H1 (cell line): Measurements from ENCODE around the gene MAOB. TPM values are rescaled to one million over a fixed set of nuclear protein-coding genes. Genes with fewer than 3 reads are reported as not detected.

Experiments used
- CTCF ChIA-PET: fragments of 300-600 bp; sonication (Branson Sonifier 250); formaldehyde crosslinking; loops from one replicate; lab custom pipeline; 2021; ENCODE audit not compliant: partially characterized antibody; lab: Charles Lee
- POLR2A ChIA-PET: fragments of 300-600 bp; sonication (Branson Sonifier 250); formaldehyde crosslinking; loops from one replicate; lab custom pipeline; 2021; ENCODE audit warnings: inconsistent platforms; ENCODE audit not compliant: partially characterized antibody; lab: Charles Lee
- DNase-seq, 2 experiments: peaks; one replicate each; pipeline versions ENCODE4 v3.0.0 to v3.0.0-alpha.2; 2010 to 2022; ENCODE audit warnings: low spot score in 2 of 2, low read depth in 1 of 2, mixed read lengths in 1 of 2
- FAIRE-seq: peaks from 2 replicates; lab custom pipeline; 2011; peaks lifted over from hg19 to GRCh38; lab: Jason Lieb, UNC
- H2AFZ ChIP-seq: 2 replicates; pipeline ENCODE4 v1.8.1; 2012; ENCODE audit warnings: low read length, inconsistent platforms
- H2AK5ac ChIP-seq: 2 replicates; pipeline ENCODE4 v1.6.1; 2013; ENCODE audit warnings: low read depth, low read length
- H2BK120ac ChIP-seq: replicated peaks from 2 replicates; pipeline ENCODE3; 2013; ENCODE audit warnings: low read depth, low read length, inconsistent platforms
- H2BK12ac ChIP-seq: 2 replicates; pipeline ENCODE4 v1.6.1; 2013; ENCODE audit warnings: low read depth, low read length
- H2BK15ac ChIP-seq: 2 replicates; pipeline ENCODE4 v1.6.1; 2013; ENCODE audit warnings: low read length
- H2BK20ac ChIP-seq: 2 replicates; pipeline ENCODE4 v1.6.1; 2013; ENCODE audit warnings: low read length
- H2BK5ac ChIP-seq: 2 replicates; pipeline ENCODE4 v1.6.1; 2013; ENCODE audit warnings: low read depth, low read length
- H3K14ac ChIP-seq: 2 replicates; pipeline ENCODE4 v1.6.1; 2013; ENCODE audit warnings: inconsistent platforms; ENCODE audit not compliant: insufficient read length
- H3K18ac ChIP-seq: 2 replicates; pipeline ENCODE4 v1.6.1; 2013; ENCODE audit warnings: low read length; ENCODE audit errors: extremely low read depth
- H3K23ac ChIP-seq: 2 replicates; pipeline ENCODE4 v1.6.1; 2013; ENCODE audit warnings: inconsistent platforms; ENCODE audit not compliant: insufficient read length
- H3K23me2 ChIP-seq: 2 replicates; pipeline ENCODE4 v1.6.1; 2013; ENCODE audit warnings: low read depth, low read length
- H3K27ac ChIP-seq: 2 replicates; pipeline ENCODE4 v1.6.1; 2011; ENCODE audit warnings: low read depth, low read length, inconsistent platforms
- H3K27me3 ChIP-seq, 4 experiments: replicated peaks in 1 of 4; 1 replicate in 1 of 4; 2 replicates in 3 of 4; pipeline versions ENCODE4 v1.6.1 to v1.8.1; 2011 to 2013; ENCODE audit warnings: low read length in 3 of 4, mild to moderate bottlenecking in 3 of 4, inconsistent platforms in 2 of 4, mixed read lengths in 2 of 4, moderate library complexity in 1 of 4; ENCODE audit not compliant: control insufficient read depth in 3 of 4, insufficient read depth in 3 of 4; ENCODE audit errors: extremely low read depth in 1 of 4
- H3K36me3 ChIP-seq, 4 experiments: 2 replicates each; pipeline versions ENCODE4 v1.6.1 to v1.8.1; 2011 to 2013; ENCODE audit warnings: mild to moderate bottlenecking in 4 of 4, low read length in 3 of 4, moderate library complexity in 2 of 4, control low read depth in 1 of 4, inconsistent platforms in 1 of 4; ENCODE audit not compliant: insufficient read depth in 4 of 4, control insufficient read depth in 2 of 4
- H3K4ac ChIP-seq: replicated peaks from 2 replicates; pipeline ENCODE3; 2013; ENCODE audit warnings: low read length, low read depth, mixed read lengths, inconsistent platforms; ENCODE audit not compliant: insufficient read length
- H3K4me1 ChIP-seq, 4 experiments: replicated peaks in 1 of 4; 1 replicate in 1 of 4; 2 replicates in 3 of 4; pipeline versions ENCODE4 v1.6.1 to v1.8.1; 2011 to 2013; ENCODE audit warnings: low read length in 3 of 4, inconsistent platforms in 2 of 4, mixed read lengths in 1 of 4; ENCODE audit not compliant: insufficient read depth in 4 of 4, control insufficient read depth in 3 of 4
- H3K4me2 ChIP-seq, 2 experiments: 2 replicates each; pipeline versions ENCODE4 v1.6.1 to v1.8.1; 2011 to 2013; ENCODE audit warnings: low read depth in 2 of 2, low read length in 2 of 2, control low read depth in 1 of 2, inconsistent platforms in 1 of 2, mild to moderate bottlenecking in 1 of 2; ENCODE audit not compliant: insufficient read depth in 1 of 2
- H3K4me3 ChIP-seq, 4 experiments: fragments of 200-600, 300-600 bp in 1 of 4; sonication (generic), shearing (Covaris generic), sonication (Bioruptor Twin) in 1 of 4; 2 replicates each; pipeline versions ENCODE4 v1.5.1 to v1.8.1; 2011 to 2016; ENCODE audit warnings: low read length in 4 of 4, low read depth in 3 of 4, control low read depth in 2 of 4, inconsistent platforms in 2 of 4, mild to moderate bottlenecking in 2 of 4, mixed read lengths in 1 of 4, moderate library complexity in 1 of 4; ENCODE audit not compliant: insufficient read depth in 2 of 4; ENCODE audit errors: extremely low read depth in 1 of 4
- H3K56ac ChIP-seq: replicated peaks from 2 replicates; pipeline ENCODE3; 2013; ENCODE audit warnings: low read depth, mild to moderate bottlenecking, mixed read lengths, low read length, inconsistent platforms; ENCODE audit not compliant: insufficient read length
- H3K79me1 ChIP-seq: 2 replicates; pipeline ENCODE4 v1.6.1; 2013; ENCODE audit warnings: low read depth, low read length, control low read depth
- H3K79me2 ChIP-seq, 2 experiments: 2 replicates each; pipeline versions ENCODE4 v1.6.1 to v1.8.1; 2012 to 2013; ENCODE audit warnings: low read length in 2 of 2, mild to moderate bottlenecking in 2 of 2, inconsistent platforms in 1 of 2; ENCODE audit not compliant: insufficient read depth in 2 of 2, control insufficient read depth in 1 of 2
- H3K9ac ChIP-seq, 4 experiments: replicated peaks in 1 of 4; 1 replicate in 1 of 4; 2 replicates in 3 of 4; pipeline versions ENCODE4 v1.6.1 to v1.8.1; 2011 to 2013; ENCODE audit warnings: low read depth in 3 of 4, low read length in 3 of 4, control low read depth in 2 of 4, mild to moderate bottlenecking in 2 of 4, moderate library complexity in 2 of 4, inconsistent platforms in 1 of 4; ENCODE audit errors: extremely low read depth in 1 of 4
- H3K9me3 ChIP-seq, 2 experiments: 2 replicates each; pipeline versions ENCODE4 v1.6.1 to v1.8.1; 2012 to 2013; ENCODE audit warnings: mild to moderate bottlenecking in 2 of 2, moderate library complexity in 2 of 2, control low read depth in 1 of 2, inconsistent platforms in 1 of 2, low read depth in 1 of 2, low read length in 1 of 2, mixed read lengths in 1 of 2; ENCODE audit not compliant: insufficient read depth in 2 of 2
- H4K20me1 ChIP-seq, 2 experiments: replicated peaks in 1 of 2; 2 replicates each; pipeline versions ENCODE3 to v1.8.1; 2011 to 2013; ENCODE audit warnings: inconsistent platforms in 2 of 2, low read length in 2 of 2, mild to moderate bottlenecking in 1 of 2; ENCODE audit not compliant: insufficient read depth in 2 of 2, control insufficient read depth in 1 of 2
- H4K5ac ChIP-seq: 2 replicates; pipeline ENCODE4 v1.6.1; 2013; ENCODE audit warnings: low read length, low read depth, mixed read lengths, inconsistent platforms; ENCODE audit not compliant: insufficient read length
- H4K8ac ChIP-seq: 2 replicates; pipeline ENCODE4 v1.8.0; 2013; ENCODE audit warnings: mild to moderate bottlenecking, moderate library complexity, low read length, inconsistent platforms; ENCODE audit not compliant: insufficient read depth; ENCODE audit errors: extremely low read depth
- H4K91ac ChIP-seq: replicated peaks from 2 replicates; pipeline ENCODE3; 2013; ENCODE audit warnings: low read length, mixed read lengths, inconsistent platforms; ENCODE audit not compliant: insufficient read length
- BACH1 ChIP-seq: IDR thresholded peaks from 2 replicates; pipeline ENCODE4 v1.6.1; 2012; ENCODE audit warnings: low read length, improper control_type of control experiment
- BCL11A ChIP-seq, 2 experiments: IDR thresholded peaks; one replicate each; pipeline ENCODE4 v1.6.1; 2011; ENCODE audit warnings: low read depth in 2 of 2, low read length in 2 of 2, mild to moderate bottlenecking in 2 of 2
- CEBPB ChIP-seq: IDR thresholded peaks from 2 replicates; pipeline ENCODE4 v1.6.1; 2012; ENCODE audit warnings: low read depth, low read length
- CHD2 ChIP-seq: IDR thresholded peaks from 2 replicates; pipeline ENCODE4 v1.6.1; 2012; ENCODE audit warnings: low read length, improper control_type of control experiment
- CREB1 ChIP-seq: IDR thresholded peaks from 2 replicates; pipeline ENCODE4 v1.6.1; 2012; ENCODE audit warnings: inconsistent platforms
- EZH2 ChIP-seq: fragments of 200-600 bp; sonication (generic); IDR thresholded peaks from 2 replicates; pipeline ENCODE4 v1.7.1; 2012; ENCODE audit warnings: low read depth, mild to moderate bottlenecking, moderate library complexity, low read length, inconsistent platforms; ENCODE audit not compliant: severe bottlenecking
- GABPA ChIP-seq: IDR thresholded peaks from 2 replicates; pipeline ENCODE4 v1.6.1; 2011; ENCODE audit warnings: mild to moderate bottlenecking, low read length, moderate library complexity, borderline replicate concordance; ENCODE audit not compliant: insufficient read depth
- GTF2F1 ChIP-seq: IDR thresholded peaks from 2 replicates; pipeline ENCODE4 v1.6.1; 2012; ENCODE audit warnings: low read depth, low read length, improper control_type of control experiment, borderline replicate concordance
- JUN ChIP-seq: IDR thresholded peaks from 2 replicates; pipeline ENCODE4 v1.6.1; 2011; ENCODE audit warnings: low read depth, mild to moderate bottlenecking, improper control_type of control experiment, low read length
- KDM5A ChIP-seq: fragments of 200-600 bp; IDR thresholded peaks from 2 replicates; pipeline ENCODE4 v1.7.1; 2012; ENCODE audit warnings: mild to moderate bottlenecking, low read length, inconsistent platforms, mixed read lengths
- PHF8 ChIP-seq: fragments of 200-600 bp; sonication (generic); conservative IDR thresholded peaks from 2 replicates; pipeline ENCODE4 v1.7.1; 2012; ENCODE audit warnings: low read depth, mild to moderate bottlenecking, inconsistent platforms, low read length, moderate library complexity
- TAF1 ChIP-seq: IDR thresholded peaks from 2 replicates; pipeline ENCODE4 v1.6.1; 2011; ENCODE audit warnings: mild to moderate bottlenecking, low read depth, low read length
- TAF7 ChIP-seq: optimal IDR thresholded peaks from 2 replicates; pipeline ENCODE3; 2011; ENCODE audit warnings: low read depth, mild to moderate bottlenecking, inconsistent platforms, low read length, moderate library complexity, borderline replicate concordance
- YY1 ChIP-seq: IDR thresholded peaks from 2 replicates; pipeline ENCODE4 v1.6.1; 2011; ENCODE audit warnings: low read depth, mild to moderate bottlenecking, low read length
- WGBS, 2 experiments: shearing (Covaris generic) in 1 of 2; methylation state at CpG; one replicate each; pipeline versions ENCODE4 v1.1.6 to v1.1.7; 2013 to 2015; ENCODE audit warnings: low lambda C conversion rate in 2 of 2, mixed read lengths in 2 of 2, inconsistent platforms in 1 of 2, low coverage in 1 of 2, missing lambda C conversion rate in 1 of 2; ENCODE audit not compliant: insufficient replicate concordance in 2 of 2, insufficient coverage in 1 of 2, insufficient read length in 1 of 2; ENCODE audit errors: extremely low coverage in 1 of 2, missing lambda C conversion rate in 1 of 2; 5-methylcytosine and 5-hydroxymethylcytosine counted together
- polyA plus RNA-seq, 7 experiments: library from polyadenylated mRNA; depleted of rRNA in 3 of 7; stranded (reverse) in 5 of 7; unstranded in 2 of 7; fragments of >200 nt in 5 of 7; fragments of 200-250 nt in 2 of 7; gene quantifications; 1 replicate in 5 of 7; 2 replicates in 1 of 7; 4 replicates in 1 of 7; pipeline versions ENCODE4 v1.2.1 to v1.2.3, GENCODE V29; 2011 to 2013; ENCODE audit warnings: missing spikeins in 2 of 7, mixed read lengths in 2 of 7
- total RNA-seq: library from RNA; stranded (reverse); fragmentation: NEBNext Ultra II Directional; extraction: Animal tissue kit (Norgen Biotek cat#: 25700); gene quantifications from 2 replicates; pipeline ENCODE4 v1.2.1, GENCODE V29; 2021
- TF ChIP-seq, protein P1 (sequence below): IDR thresholded peaks from 2 replicates; pipeline ENCODE4 v1.6.1; 2012; ENCODE audit warnings: inconsistent platforms

Gene MAOB
- total and polyA plus RNA-seq, 2 of the 8 experiments (the other 6 are each of a cell fraction or from before 2014, with no cell fraction given): 0.73 to 1.1 TPM

DNA sequence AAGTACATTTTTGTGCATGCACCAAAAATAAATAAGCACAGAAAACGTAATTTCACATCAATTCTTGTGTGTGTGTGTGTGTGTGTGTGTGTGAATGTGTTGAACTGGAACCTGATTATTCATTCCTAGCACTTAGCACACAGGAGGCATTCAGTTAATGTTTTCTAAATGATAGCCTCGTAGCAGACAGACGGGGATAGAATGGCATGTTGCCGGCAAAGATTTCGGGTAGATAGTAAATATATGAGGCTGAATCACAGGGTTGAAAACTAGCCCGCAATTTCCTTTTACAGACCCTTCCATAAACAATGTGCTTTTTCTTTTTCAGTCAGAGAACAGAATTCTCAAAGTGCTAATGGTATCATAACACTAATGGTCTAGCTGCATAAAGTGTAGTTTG lies 13.5 kb downstream of the MAOB start:
- ChIA-PET CTCF (interaction anchor here (1.1 to 1.2 kb wide), 2 partner anchors 33 to 46 kb away, joined by 3 to 4 read pairs; no protein-coding TSS in a partner anchor), POLR2A (no interaction called here)
- no peak overlapping the region for H3K4me2 ChIP-seq
- no peaks in the 10 kb centered on the region for H3K27me3 ChIP-seq
- H2BK20ac ChIP-seq: no peak overlapping the region
- no peaks in the 10 kb centered on the region for H3K36me3 ChIP-seq
- DNase-seq: no peak
- no peaks in the 10 kb centered on the region for H3K79me1 ChIP-seq
- H3K56ac ChIP-seq: no peak overlapping the region
- H3K27ac ChIP-seq: no peak overlapping the region
- H2AK5ac ChIP-seq: no peak overlapping the region
- H2BK12ac ChIP-seq: no peak overlapping the region
- H4K8ac ChIP-seq: no peak overlapping the region
- WGBS, 2 experiments: 82% methylated on average over 6 of the region's 6 CpGs; no CpG with 5 or more reads in 1 of the 2 experiments
- no peak for FAIRE-seq
- no peak overlapping the region for H2BK15ac ChIP-seq
- H3K79me2 ChIP-seq: no peaks in the 10 kb centered on the region
- H2AFZ ChIP-seq: no peak overlapping the region
- H3K9ac ChIP-seq: no peak overlapping the region
- H3K23ac ChIP-seq: no peak overlapping the region
- no peaks in the 10 kb centered on the region for H4K20me1 ChIP-seq
- no peak overlapping the region for H4K91ac ChIP-seq
- H3K4ac ChIP-seq: no peak overlapping the region
- no peak overlapping the region for H3K18ac ChIP-seq
- H2BK5ac ChIP-seq: no peak overlapping the region
- H4K5ac ChIP-seq: no peak overlapping the region
- no peaks in the 10 kb centered on the region for H3K9me3 ChIP-seq
- H3K4me1 ChIP-seq: no peaks in the 10 kb centered on the region
- H3K23me2 ChIP-seq: no peaks in the 10 kb centered on the region
- no peak overlapping the region for H3K14ac ChIP-seq
- H3K4me3 ChIP-seq: no peak overlapping the region
- no peak overlapping the region for H2BK120ac ChIP-seq
- TF ChIP-seq CREB1 (no peak), CEBPB (no peak), TAF1 (no peak), EZH2 (no peak), KDM5A (no peak), GTF2F1 (no peak), GABPA (no peak), BACH1 (no peak), BCL11A (IDR thresholded peaks at IDR 0.05; ENCODE audit: low read depth in 2 of 2, low read length in 2 of 2) (no peak), TAF7 (no peak), PHF8 (no peak), CHD2 (no peak), JUN (no peak), YY1 (no peak)
- TF ChIP-seq, protein P1, sequence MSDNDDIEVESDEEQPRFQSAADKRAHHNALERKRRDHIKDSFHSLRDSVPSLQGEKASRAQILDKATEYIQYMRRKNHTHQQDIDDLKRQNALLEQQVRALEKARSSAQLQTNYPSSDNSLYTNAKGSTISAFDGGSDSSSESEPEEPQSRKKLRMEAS: no peak
